ENCODE data around the gene HOXD4. TPM values are rescaled to one million over a fixed set of nuclear protein-coding genes. Genes with fewer than 3 reads are reported as not detected.

The HOXD4 gene
- total and polyA plus RNA-seq, 12 donors: 0.13 to 1.6 (median 0.40) TPM; not detected in 2

- WGBS, 2 donors: 2 to 9% methylated on average over 50 of the region's 50 CpGs
- intact Hi-C loops (cut with DNase I): no loop called here
- peak overlapping the region in 1 of 10 donors; percentile 15 for H3K27ac ChIP-seq
- DNase-seq: no peak
- peak overlapping the region in 5 of 10 donors; percentile 5 to 37 (median 21) for H3K4me3 ChIP-seq
- H3K9me3 ChIP-seq: no peaks in the 10 kb centered on the region
- no peak for TF ChIP-seq CTCF (IDR thresholded peaks at IDR 0.05)
- H3K36me3 ChIP-seq: no peaks in the 10 kb centered on the region
- H3K27me3 ChIP-seq: peaks cover 75 to 100% (median 100%) of the 10 kb centered on the region in 7 donors
- peak in 1 of 8 donors; percentile 40 for ATAC-seq
- peaks cover 7 to 54% (median 29%) of the 10 kb centered on the region in 9 donors for H3K4me1 ChIP-seq
Observed at GRCh38 chr2:176160251-176160985, 9.1 kb downstream of the HOXD4 start.

GRCh38 chr2:176160986-176161824 is 9.9 kb downstream of the HOXD4 start:
- TF ChIP-seq CTCF (IDR thresholded peaks at IDR 0.05): no peak
- intact Hi-C loops (cut with DNase I): no loop called here
- peak overlapping the region in 2 of 10 donors; percentile 20 to 37 for H3K4me3 ChIP-seq

GRCh38 chr2:176161825-176162626 is 10.7 kb downstream of the HOXD4 start:
- Histone ChIP-seq H3K27me3 (peaks cover 73 to 100% (median 100%) of the 10 kb centered on the region in 7 donors), H3K9me3 (no peaks in the 10 kb centered on the region), H3K4me3 (no peak overlapping the region), H3K27ac (no peak overlapping the region), H3K4me1 (peaks cover 7 to 50% (median 26%) of the 10 kb centered on the region in 9 donors), H3K36me3 (no peaks in the 10 kb centered on the region)
- no peak for TF ChIP-seq CTCF (IDR thresholded peaks at IDR 0.05)
- intact Hi-C loops (cut with DNase I): no loop called here
- ATAC-seq (no peak), DNase-seq (no peak)
- 4 to 13% methylated on average over 22 of the region's 22 CpGs for WGBS, 2 donors

More at GRCh38 chr2:176160986-176161824, 9.9 kb downstream of the HOXD4 start:
- Histone ChIP-seq H3K27ac (no peak overlapping the region), H3K27me3 (peaks cover 79 to 100% (median 100%) of the 10 kb centered on the region in 7 donors), H3K36me3 (no peaks in the 10 kb centered on the region), H3K4me1 (peaks cover 7 to 54% (median 29%) of the 10 kb centered on the region in 9 donors), H3K9me3 (no peaks in the 10 kb centered on the region)
- DNase-seq (no peak), ATAC-seq (no peak)
- whole genome bisulfite sequencing, 2 donors: 13 to 25% methylated on average over 22 of the region's 22 CpGs

Data from heart right ventricle (tissue), 16 donors.